A549 (cell line): Measurements from ENCODE around the gene SEPTIN12. TPM values are rescaled to one million over a fixed set of nuclear protein-coding genes. Genes with fewer than 3 reads are reported as not detected.
"Not testable (repeated sequence)": the region's sequence is repeated elsewhere in the genome, so short reads cannot be mapped to it uniquely, and the experiment has no call there.

Source experiments
- ATAC-seq, 2 experiments: fragments of 200-7000 bp in 1 of 2; fragments of >200 bp in 1 of 2; cut with Nextera tagmentation in 1 of 2; cut with Tn5 transposase in 1 of 2; 3 replicates each; pipeline versions ENCODE4 v1.8.0 to v1.9.1; 2018 to 2020; ENCODE audit warnings: mild to moderate bottlenecking in 1 of 2, moderate library complexity in 1 of 2
- CTCF ChIA-PET: fragments of 300-600 bp; sonication (Branson Sonifier 250); formaldehyde crosslinking; extraction: SDS; loops from one replicate; lab custom pipeline; 2021; ENCODE audit warnings: antibody characterized with exemption, inconsistent platforms; lab: Yijun Ruan, JAX
- POLR2A ChIA-PET: fragments of 350-600 bp; formaldehyde crosslinking; extraction: SDS; loops from one replicate; lab custom pipeline; 2021; ENCODE audit warnings: antibody characterized with exemption, inconsistent platforms; lab: Yijun Ruan, JAX
- DNase-seq, 2 experiments: peaks; one replicate each; pipeline versions ENCODE4 v3.0.0 to v3.0.0-alpha.2; 2011 to 2016; ENCODE audit warnings: low read depth in 1 of 2, low spot score in 1 of 2
- FAIRE-seq: peaks from 2 replicates; lab custom pipeline; 2011; peaks lifted over from hg19 to GRCh38; lab: Jason Lieb, UNC
- H3K27ac ChIP-seq, 2 experiments: fragments of >200 bp; sonication (Bioruptor Twin); formaldehyde crosslinking; 3 replicates each; pipeline ENCODE4 v1.5.1; 2016 to 2017
- H3K4me1 ChIP-seq: fragments of >200 bp; sonication (Bioruptor Twin); formaldehyde crosslinking; 3 replicates; pipeline ENCODE4 v1.6.1; 2016
- H3K4me2 ChIP-seq: fragments of >200 bp; sonication (Bioruptor Twin); formaldehyde crosslinking; 3 replicates; pipeline ENCODE4 v1.6.1; 2016
- H3K4me3 ChIP-seq: fragments of >200 bp; sonication (Bioruptor Twin); formaldehyde crosslinking; 3 replicates; pipeline ENCODE4 v1.5.1; 2016
- H3K9me3 ChIP-seq: fragments of >200 bp; sonication (Bioruptor Twin); formaldehyde crosslinking; 3 replicates; pipeline ENCODE4 v1.6.1; 2016
- CBX2 ChIP-seq: fragments of 200-600 bp; sonication (generic); IDR thresholded peaks from 2 replicates; pipeline ENCODE4 v1.6.1; 2016; ENCODE audit warnings: low read depth, mild to moderate bottlenecking, borderline replicate concordance
- EHMT2 ChIP-seq: fragments of 200-600 bp; sonication (generic); IDR thresholded peaks from 2 replicates; pipeline ENCODE4 v1.6.1; 2016; ENCODE audit warnings: antibody characterized with exemption, low read depth, mild to moderate bottlenecking, moderate library complexity
- EP300 ChIP-seq, 2 experiments: fragments of >200 bp; sonication (Bioruptor Twin); formaldehyde crosslinking; IDR thresholded peaks; 2 replicates in 1 of 2; 3 replicates in 1 of 2; pipeline ENCODE4 v1.6.1; 2016 to 2017
- HOXA7 ChIP-seq: fragments of 250-450 bp; sonication (Bioruptor Pico); IDR thresholded peaks from 2 replicates; pipeline ENCODE4 v1.5.0; 2020; ENCODE audit warnings: mild to moderate bottlenecking, moderate library complexity
- HOXB13 ChIP-seq: fragments of 250-450 bp; sonication (Bioruptor Pico); IDR thresholded peaks from 2 replicates; pipeline ENCODE4 v1.5.0; 2020; ENCODE audit warnings: low read depth, mild to moderate bottlenecking, moderate library complexity
- JUN ChIP-seq, 2 experiments: fragments of >200 bp; sonication (Bioruptor Twin); formaldehyde crosslinking; IDR thresholded peaks; 2 replicates in 1 of 2; 3 replicates in 1 of 2; pipeline ENCODE4 v1.6.1; 2016 to 2017
- MAFK ChIP-seq: fragments of 450-650 bp; IDR thresholded peaks from 2 replicates; pipeline ENCODE4 v1.6.1; 2014; ENCODE audit not compliant: partially characterized antibody
- MAZ ChIP-seq: fragments of 150-350 bp; IDR thresholded peaks from 2 replicates; pipeline ENCODE4 v1.6.1; 2014; ENCODE audit warnings: antibody characterized with exemption, low read depth, low read length, borderline replicate concordance
- NR3C1 ChIP-seq: fragments of >200 bp; sonication (Bioruptor Twin); formaldehyde crosslinking; IDR thresholded peaks from 3 replicates; pipeline ENCODE4 v1.6.1; 2017
- POLR2A ChIP-seq: IDR thresholded peaks from 2 replicates; pipeline ENCODE4 v1.6.1; 2012; ENCODE audit warnings: mild to moderate bottlenecking, low read length
- RAD21 ChIP-seq, 2 experiments: fragments of >200 bp in 1 of 2; sonication (Bioruptor Twin) in 1 of 2; formaldehyde crosslinking in 1 of 2; IDR thresholded peaks in 1 of 2; conservative IDR thresholded peaks in 1 of 2; 2 replicates in 1 of 2; 3 replicates in 1 of 2; pipeline ENCODE4 v1.6.1; 2012 to 2018; ENCODE audit warnings: inconsistent platforms in 1 of 2
- RCOR1 ChIP-seq: fragments of 150-350 bp; IDR thresholded peaks from 2 replicates; pipeline ENCODE4 v1.6.1; 2014; ENCODE audit warnings: antibody characterized with exemption, low read length, low read depth
- SREBF2 ChIP-seq: fragments of 450-650 bp; IDR thresholded peaks from 2 replicates; pipeline ENCODE4 v1.6.1; 2014; ENCODE audit warnings: mild to moderate bottlenecking, moderate library complexity
- ZNF302 ChIP-seq: fragments of 250-450 bp; sonication (Bioruptor Pico); IDR thresholded peaks from 2 replicates; pipeline ENCODE4 v1.9.0; 2021; ENCODE audit warnings: inconsistent platforms, mild to moderate bottlenecking, moderate library complexity
- WGBS: methylation state at CpG from one replicate; pipeline ENCODE4 v1.1.6; 2017; ENCODE audit errors: missing lambda C conversion rate; 5-methylcytosine and 5-hydroxymethylcytosine counted together
- polyA plus RNA-seq, 4 experiments: library from polyadenylated mRNA; depleted of rRNA in 3 of 4; stranded (reverse); fragments of >200 nt; fragmentation: RNase III in 1 of 4; extraction: RNeasy Plus Mini Kit Qiagen cat#74134 plus additional on column Dnase treatment in 1 of 4; gene quantifications; 2 replicates in 3 of 4; 3 replicates in 1 of 4; pipeline ENCODE4 v1.2.3, GENCODE V29; 2011 to 2017
- TF ChIP-seq, protein P1 (sequence below): IDR thresholded peaks from 2 replicates; pipeline ENCODE4 v1.6.1; 2012
- TF ChIP-seq, protein P2 (sequence below): fragments of 450-650 bp; IDR thresholded peaks from 2 replicates; pipeline ENCODE4 v1.6.1; 2014; ENCODE audit warnings: antibody characterized with exemption
- TF ChIP-seq, protein P3 (sequence below): fragments of >200 bp; sonication (Bioruptor Twin); formaldehyde crosslinking; IDR thresholded peaks from 3 replicates; pipeline ENCODE4 v1.6.1; 2016
- TF ChIP-seq, protein P4 (sequence below): fragments of >200 bp; sonication (Bioruptor Twin); formaldehyde crosslinking; IDR thresholded peaks from 3 replicates; pipeline ENCODE4 v1.5.1; 2016
- TF ChIP-seq, protein P5 (sequence below): fragments of 250-450 bp; sonication (Bioruptor Pico); IDR thresholded peaks from 2 replicates; pipeline ENCODE4 v1.5.0; 2021; ENCODE audit warnings: mild to moderate bottlenecking, moderate library complexity, borderline replicate concordance

SEPTIN12 gene
- polyA plus RNA-seq, 2 of the 4 experiments (the other 2 are of a cell fraction), result 0.14 TPM; not detected in 1

DNA sequence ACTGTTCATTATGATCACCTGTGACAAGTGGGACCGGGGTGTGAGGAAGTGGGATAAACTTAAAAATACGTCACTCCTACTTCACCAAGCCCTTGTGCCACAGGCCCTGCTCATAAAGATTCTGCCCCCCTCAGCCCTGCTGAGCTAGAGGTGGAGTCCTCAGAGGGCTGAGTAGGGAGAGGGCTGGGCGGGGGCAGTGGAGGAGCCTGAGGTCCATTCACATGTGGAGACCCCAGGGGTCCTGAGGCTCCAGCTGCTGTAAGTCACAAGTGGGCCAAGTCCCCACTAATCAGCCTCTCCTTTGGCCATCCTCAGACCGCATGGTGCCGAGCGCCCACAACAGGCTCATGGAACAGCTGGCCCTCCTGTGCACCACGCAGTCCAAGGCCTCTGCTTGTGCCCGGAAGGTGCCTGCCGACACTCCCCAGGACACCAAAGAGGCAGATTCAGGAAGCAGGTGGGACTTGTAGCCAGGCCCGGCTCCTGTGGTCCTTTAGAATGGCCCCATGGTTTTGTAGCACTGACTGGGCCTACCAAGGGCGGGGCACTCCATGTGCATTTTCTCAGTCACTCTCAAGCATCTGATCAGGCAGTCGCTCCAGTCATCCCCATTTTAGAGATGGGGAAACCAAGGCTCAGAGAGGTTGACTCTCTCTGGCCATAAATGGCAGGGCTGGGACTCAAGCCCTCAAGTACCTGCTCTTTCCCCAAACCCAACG, 43.4 kb downstream of the SEPTIN12 start:
- Histone ChIP-seq H3K4me2 (no peak overlapping the region), H3K9me3 (no peaks in the 10 kb centered on the region), H3K4me3 (no peak overlapping the region), H3K4me1 (no peaks in the 10 kb centered on the region)
- DNase-seq (no peak), ATAC-seq (peak in 1 of 2 experiments; percentile 10; a peak in 3 of 6 replicates), FAIRE-seq (no peak)
- ChIA-PET CTCF (interaction anchor here (0.7 to 1.5 kb wide), 4 partner anchors 10 to 514 kb away, joined by 3 to 4 read pairs (median 4); no protein-coding TSS in a partner anchor), POLR2A (interaction anchor here (0.7 kb wide), 1 partner anchor 10 kb away, joined by 3 read pairs; the partner anchor contains the start of genes ANKS3 and DNAAF8)
- no peak for TF ChIP-seq JUN (IDR thresholded peaks at IDR 0.05)
- TF ChIP-seq, all 56 proteins: peak for 0
- H3K27ac ChIP-seq, result no peak overlapping the region
- WGBS, result 71% methylated on average over 10 of the region's 13 CpGs

DNA sequence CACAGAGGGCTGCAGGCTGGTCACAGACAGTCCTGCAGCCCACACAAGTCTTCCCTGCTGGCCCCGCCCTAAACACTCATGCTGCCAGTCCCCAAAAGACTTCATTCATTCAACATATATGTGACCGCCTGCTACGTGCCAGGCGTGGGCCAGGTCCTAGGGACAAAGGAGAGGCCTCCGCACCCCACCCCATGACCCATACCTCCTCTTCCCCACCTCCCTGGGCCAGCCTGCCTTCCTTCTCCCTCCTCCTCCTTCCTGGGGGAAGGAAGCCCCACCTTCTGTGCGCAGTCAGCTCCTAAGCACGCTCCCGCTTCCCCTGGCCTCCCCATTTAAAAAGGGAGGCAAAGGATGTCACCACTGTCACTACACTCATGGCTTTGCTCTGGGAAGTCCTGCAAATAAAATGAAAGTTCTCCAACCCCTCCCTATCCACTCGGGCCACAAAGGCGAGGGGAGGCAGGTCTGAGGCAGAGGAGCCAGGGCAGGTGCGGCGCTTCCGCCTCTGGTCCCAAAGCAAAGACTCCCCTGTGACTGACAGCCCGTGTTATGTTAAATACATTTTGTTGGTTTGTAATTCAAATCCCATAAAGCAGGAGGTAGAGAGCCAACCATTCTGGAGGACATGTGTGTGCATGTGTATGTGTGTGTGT, 44.8 kb downstream of the SEPTIN12 start:
- H3K4me3 ChIP-seq, result no peak overlapping the region
- TF ChIP-seq, protein P1, sequence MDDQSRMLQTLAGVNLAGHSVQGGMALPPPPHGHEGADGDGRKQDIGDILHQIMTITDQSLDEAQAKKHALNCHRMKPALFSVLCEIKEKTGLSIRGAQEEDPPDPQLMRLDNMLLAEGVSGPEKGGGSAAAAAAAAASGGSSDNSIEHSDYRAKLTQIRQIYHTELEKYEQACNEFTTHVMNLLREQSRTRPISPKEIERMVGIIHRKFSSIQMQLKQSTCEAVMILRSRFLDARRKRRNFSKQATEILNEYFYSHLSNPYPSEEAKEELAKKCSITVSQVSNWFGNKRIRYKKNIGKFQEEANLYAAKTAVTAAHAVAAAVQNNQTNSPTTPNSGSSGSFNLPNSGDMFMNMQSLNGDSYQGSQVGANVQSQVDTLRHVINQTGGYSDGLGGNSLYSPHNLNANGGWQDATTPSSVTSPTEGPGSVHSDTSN, result no peak
- no peak for TF ChIP-seq CBX2
- TF ChIP-seq MAZ, result no peak
- TF ChIP-seq HOXA7 (CRISPR knock-in tag), result no peak
- TF ChIP-seq SREBF2, result no peak
- TF ChIP-seq MAFK, result no peak
- TF ChIP-seq EHMT2, result no peak
- TF ChIP-seq, protein P2, sequence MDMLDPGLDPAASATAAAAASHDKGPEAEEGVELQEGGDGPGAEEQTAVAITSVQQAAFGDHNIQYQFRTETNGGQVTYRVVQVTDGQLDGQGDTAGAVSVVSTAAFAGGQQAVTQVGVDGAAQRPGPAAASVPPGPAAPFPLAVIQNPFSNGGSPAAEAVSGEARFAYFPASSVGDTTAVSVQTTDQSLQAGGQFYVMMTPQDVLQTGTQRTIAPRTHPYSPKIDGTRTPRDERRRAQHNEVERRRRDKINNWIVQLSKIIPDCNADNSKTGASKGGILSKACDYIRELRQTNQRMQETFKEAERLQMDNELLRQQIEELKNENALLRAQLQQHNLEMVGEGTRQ, result no peak
- TF ChIP-seq NR3C1, result no peak
- no peak for TF ChIP-seq HOXB13 (CRISPR knock-in tag)
- no peak for TF ChIP-seq EP300 (IDR thresholded peaks at IDR 0.05)
- TF ChIP-seq ZNF302 (CRISPR knock-in tag), result no peak
- no peak for TF ChIP-seq POLR2A
- no peak overlapping the region for H3K4me2 ChIP-seq
- FAIRE-seq (no peak), DNase-seq (no peak), ATAC-seq (no peak)
- CTCF ChIA-PET, result interaction anchor here (1.0 kb wide), 1 partner anchor 13 kb away, joined by 3 read pairs; no protein-coding TSS in a partner anchor
- no peak overlapping the region for H3K27ac ChIP-seq
- H3K9me3 ChIP-seq, result no peaks in the 10 kb centered on the region
- 87% methylated on average over 14 of the region's 14 CpGs for WGBS
- POLR2A ChIA-PET, result no interaction called here
- no peaks in the 10 kb centered on the region for H3K4me1 ChIP-seq

DNA sequence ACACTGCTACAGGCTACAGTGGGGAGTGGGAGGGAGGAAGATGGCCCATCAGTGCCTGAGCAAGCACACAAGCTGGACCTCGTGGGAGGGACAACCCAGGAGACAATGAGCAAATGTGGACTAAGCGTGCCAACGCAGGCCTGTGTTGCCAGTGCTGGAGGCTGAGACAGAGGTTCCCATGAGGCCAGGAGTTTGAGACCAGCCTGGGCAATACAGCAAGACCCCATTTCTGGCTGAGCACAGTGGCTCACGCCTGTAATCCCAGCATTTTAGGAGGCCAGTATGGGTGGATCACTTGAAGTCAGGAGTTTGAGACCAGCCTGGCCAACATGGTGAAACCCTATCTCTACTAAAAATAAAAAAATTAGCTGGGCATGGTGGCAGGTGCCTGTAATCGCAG, 49.8 kb downstream of the SEPTIN12 start:
- ATAC-seq, H3K4me1 ChIP-seq, H3K27ac ChIP-seq, H3K4me3 ChIP-seq, DNase-seq, H3K4me2 ChIP-seq, H3K9me3 ChIP-seq, FAIRE-seq, POLR2A ChIA-PET: not testable (repeated sequence)
- WGBS, result 70% methylated on average over 5 of the region's 5 CpGs
- CTCF ChIA-PET, result interaction anchor here (0.7 to 1.3 kb wide), 2 partner anchors 218 to 1020 kb away, joined by 3 to 4 read pairs; no protein-coding TSS in a partner anchor

DNA sequence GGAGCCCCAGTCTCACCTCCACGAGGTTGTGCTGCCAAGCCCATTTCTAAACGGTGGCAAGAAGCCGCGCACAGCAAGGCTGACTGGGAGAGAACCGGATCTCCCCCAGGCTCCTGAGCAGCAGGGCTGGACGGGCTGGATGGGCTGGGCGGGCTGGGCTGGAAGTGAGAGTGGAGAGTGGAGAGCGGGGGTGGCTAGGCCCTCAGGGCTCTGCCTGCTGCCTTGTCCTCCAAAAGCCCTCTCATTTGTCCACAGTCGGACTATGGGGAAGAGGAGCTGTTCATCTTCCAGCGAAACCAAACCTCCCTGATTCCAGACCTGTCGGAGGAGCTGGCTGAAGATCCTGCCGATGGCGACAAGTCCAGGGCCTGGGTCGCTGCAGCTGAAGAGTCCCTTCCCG, 50.6 kb downstream of the SEPTIN12 start:
- FAIRE-seq (no peak), ATAC-seq (no peak), DNase-seq (no peak)
- 78% methylated on average over 13 of the region's 15 CpGs for WGBS
- H3K4me2 ChIP-seq, result no peak overlapping the region
- no peak overlapping the region for H3K4me3 ChIP-seq
- ChIA-PET CTCF (interaction anchor here (0.7 to 1.2 kb wide), 2 partner anchors 218 to 1019 kb away, joined by 4 to 9 read pairs; no protein-coding TSS in a partner anchor), POLR2A (no interaction called here)
- peaks cover 8% of the 10 kb centered on the region; the same call in 1 of the 3 replicates for H3K4me1 ChIP-seq
- H3K27ac ChIP-seq, result no peak overlapping the region
- no peaks in the 10 kb centered on the region for H3K9me3 ChIP-seq
- TF ChIP-seq, protein P3, sequence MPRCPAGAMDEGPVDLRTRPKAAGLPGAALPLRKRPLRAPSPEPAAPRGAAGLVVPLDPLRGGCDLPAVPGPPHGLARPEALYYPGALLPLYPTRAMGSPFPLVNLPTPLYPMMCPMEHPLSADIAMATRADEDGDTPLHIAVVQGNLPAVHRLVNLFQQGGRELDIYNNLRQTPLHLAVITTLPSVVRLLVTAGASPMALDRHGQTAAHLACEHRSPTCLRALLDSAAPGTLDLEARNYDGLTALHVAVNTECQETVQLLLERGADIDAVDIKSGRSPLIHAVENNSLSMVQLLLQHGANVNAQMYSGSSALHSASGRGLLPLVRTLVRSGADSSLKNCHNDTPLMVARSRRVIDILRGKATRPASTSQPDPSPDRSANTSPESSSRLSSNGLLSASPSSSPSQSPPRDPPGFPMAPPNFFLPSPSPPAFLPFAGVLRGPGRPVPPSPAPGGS, result no peak
- no peak for TF ChIP-seq EHMT2
- TF ChIP-seq, protein P1, result no peak
- no peak for TF ChIP-seq RAD21 (conservative IDR thresholded peaks at IDR 0.05 in 1 of 2, IDR thresholded peaks at IDR 0.05 in 1 of 2)
- no peak for TF ChIP-seq RCOR1
- TF ChIP-seq, protein P4, sequence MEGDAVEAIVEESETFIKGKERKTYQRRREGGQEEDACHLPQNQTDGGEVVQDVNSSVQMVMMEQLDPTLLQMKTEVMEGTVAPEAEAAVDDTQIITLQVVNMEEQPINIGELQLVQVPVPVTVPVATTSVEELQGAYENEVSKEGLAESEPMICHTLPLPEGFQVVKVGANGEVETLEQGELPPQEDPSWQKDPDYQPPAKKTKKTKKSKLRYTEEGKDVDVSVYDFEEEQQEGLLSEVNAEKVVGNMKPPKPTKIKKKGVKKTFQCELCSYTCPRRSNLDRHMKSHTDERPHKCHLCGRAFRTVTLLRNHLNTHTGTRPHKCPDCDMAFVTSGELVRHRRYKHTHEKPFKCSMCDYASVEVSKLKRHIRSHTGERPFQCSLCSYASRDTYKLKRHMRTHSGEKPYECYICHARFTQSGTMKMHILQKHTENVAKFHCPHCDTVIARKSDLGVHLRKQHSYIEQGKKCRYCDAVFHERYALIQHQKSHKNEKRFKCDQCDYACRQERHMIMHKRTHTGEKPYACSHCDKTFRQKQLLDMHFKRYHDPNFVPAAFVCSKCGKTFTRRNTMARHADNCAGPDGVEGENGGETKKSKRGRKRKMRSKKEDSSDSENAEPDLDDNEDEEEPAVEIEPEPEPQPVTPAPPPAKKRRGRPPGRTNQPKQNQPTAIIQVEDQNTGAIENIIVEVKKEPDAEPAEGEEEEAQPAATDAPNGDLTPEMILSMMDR, result no peak
- TF ChIP-seq, protein P5, sequence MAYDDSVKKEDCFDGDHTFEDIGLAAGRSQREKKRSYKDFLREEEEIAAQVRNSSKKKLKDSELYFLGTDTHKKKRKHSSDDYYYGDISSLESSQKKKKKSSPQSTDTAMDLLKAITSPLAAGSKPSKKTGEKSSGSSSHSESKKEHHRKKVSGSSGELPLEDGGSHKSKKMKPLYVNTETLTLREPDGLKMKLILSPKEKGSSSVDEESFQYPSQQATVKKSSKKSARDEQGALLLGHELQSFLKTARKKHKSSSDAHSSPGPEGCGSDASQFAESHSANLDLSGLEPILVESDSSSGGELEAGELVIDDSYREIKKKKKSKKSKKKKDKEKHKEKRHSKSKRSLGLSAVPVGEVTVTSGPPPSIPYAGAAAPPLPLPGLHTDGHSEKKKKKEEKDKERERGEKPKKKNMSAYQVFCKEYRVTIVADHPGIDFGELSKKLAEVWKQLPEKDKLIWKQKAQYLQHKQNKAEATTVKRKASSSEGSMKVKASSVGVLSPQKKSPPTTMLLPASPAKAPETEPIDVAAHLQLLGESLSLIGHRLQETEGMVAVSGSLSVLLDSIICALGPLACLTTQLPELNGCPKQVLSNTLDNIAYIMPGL, result no peak
